Endothelial cell of umbilical vein (primary cell): Measurements from ENCODE around the gene MED22.
A peak's percentile ranks its signal among the peaks of the same experiment; 100 is the strongest.

ENCODE experiments used
- CTCF ChIP-seq, 2 donors: IDR thresholded peaks; 1 replicate in 1 of 2; 2 replicates in 1 of 2; pipeline ENCODE4 v1.5.1; 2011; ENCODE audit warnings: low read length in 2 of 2, mild to moderate bottlenecking in 2 of 2, moderate library complexity in 2 of 2, control low read depth in 1 of 2, inconsistent platforms in 1 of 2, low read depth in 1 of 2; ENCODE audit not compliant: insufficient read depth in 1 of 2; ENCODE audit errors: extremely low read depth in 1 of 2
- EZH2 ChIP-seq: IDR thresholded peaks from 2 replicates; pipeline ENCODE4 v1.6.1; 2012; ENCODE audit warnings: borderline replicate concordance, low read depth, mild to moderate bottlenecking, moderate library complexity, low read length, inconsistent platforms; ENCODE audit not compliant: severe bottlenecking
- POLR2A ChIP-seq: IDR thresholded peaks from 2 replicates; pipeline ENCODE4 v1.6.1; 2012; ENCODE audit warnings: low read depth, mild to moderate bottlenecking, control low read depth, low read length
- POLR2AphosphoS5 ChIP-seq: IDR thresholded peaks from 2 replicates; pipeline ENCODE4 v1.6.1; 2012; ENCODE audit warnings: low read depth, mild to moderate bottlenecking, control low read depth, low read length, moderate library complexity; ENCODE audit not compliant: insufficient read depth

GRCh38 chr9:133375724-133376654, 28.1 kb upstream of the MED22 start, which contains the start of the genes STKLD1 and SURF4:
- TF ChIP-seq EZH2 (no peak), CTCF (IDR thresholded peaks at IDR 0.05; ENCODE audit: extremely low read depth in 1 of 2, insufficient read depth in 1 of 2, low read depth in 1 of 2, low read length in 2 of 2) (no peak), POLR2A (peak; percentile 84), POLR2AphosphoS5 (peak; percentile 95)
